Mucosa of descending colon (tissue), 3 donors: Measurements from ENCODE around the gene ARIH1. TPM values are rescaled to one million over a fixed set of nuclear protein-coding genes. Genes with fewer than 3 reads are reported as not detected.
"Not testable (repeated sequence)": the region's sequence is repeated elsewhere in the genome, so short reads cannot be mapped to it uniquely, and the experiment has no call there.

Experiments
- ATAC-seq: fragments of 200-7000 bp; cut with Tn5 transposase; one replicate; pipeline ENCODE4 v1.9.1; 2020; ENCODE audit warnings: mild to moderate bottlenecking, moderate library complexity
- DNase-seq, 3 donors: peaks; one replicate each; pipeline ENCODE4 v3.0.0-alpha.2; 2020
- H3K36me3 ChIP-seq: fragments of 200-600 bp; one replicate; pipeline ENCODE4 v1.8.0; 2021; ENCODE audit warnings: low read depth, mild to moderate bottlenecking
- H3K4me1 ChIP-seq: fragments of 200-600 bp; one replicate; pipeline ENCODE4 v1.8.0; 2021; ENCODE audit warnings: low read depth, mild to moderate bottlenecking
- H3K4me3 ChIP-seq: fragments of 200-600 bp; one replicate; pipeline ENCODE4 v1.8.0; 2021; ENCODE audit warnings: mild to moderate bottlenecking
- H3K9me3 ChIP-seq: fragments of 200-600 bp; one replicate; pipeline ENCODE4 v1.8.0; 2021; ENCODE audit warnings: mild to moderate bottlenecking
- CTCF ChIP-seq: fragments of 200-600 bp; IDR thresholded peaks from one replicate; pipeline ENCODE4 v1.8.0; 2022; ENCODE audit warnings: antibody characterized with exemption, mild to moderate bottlenecking
- intact Hi-C, 2 donors: fragments of 100-400 bp; cut with DNase I in 1 of 2; cut with micrococcal nuclease in 1 of 2; formaldehyde crosslinking; loops; one replicate each; pipeline versions ENCODE4 v1.11.0 to v1.11.1; 2022; cut with DNase I, micrococcal nuclease
- total RNA-seq, 3 donors: library from RNA; stranded (reverse); fragmentation: NEBNext Ultra II Directional in 2 of 3; extraction: Animal tissue kit (Norgen Biotek cat#: 25700) in 2 of 3; gene quantifications; one replicate each; pipeline versions ENCODE4 v1.2.1 to v1.2.4, GENCODE V29; 2021 to 2023
- donor health status: DM: no; HTN: no; CAD: no; lungs with moderate emphysema.
- donor health status: DM: no; HTN: no; CAD: no.
- donor health status: DM: no; HTN: yes; CAD: no.

The ARIH1 gene
- total RNA-seq, 3 donors from 2014 or later: 109 to 205 (median 118) TPM

GRCh38 chr15:72609862-72610261, 135.7 kb downstream of the ARIH1 start:
- no peak for ATAC-seq
- DNase-seq: no peak
- H3K4me3 ChIP-seq: no peak overlapping the region
- no peaks in the 10 kb centered on the region for H3K9me3 ChIP-seq
- intact Hi-C loops: no loop called here
- TF ChIP-seq CTCF: no peak
- no peaks in the 10 kb centered on the region for H3K4me1 ChIP-seq
- no peaks in the 10 kb centered on the region for H3K36me3 ChIP-seq

GRCh38 chr15:72612324-72612723, 138.2 kb downstream of the ARIH1 start:
- H3K9me3 ChIP-seq, intact Hi-C loops, DNase-seq, H3K36me3 ChIP-seq, H3K4me3 ChIP-seq, ATAC-seq, H3K4me1 ChIP-seq: not testable (repeated sequence)

GRCh38 chr15:72614810-72615532, 140.8 kb downstream of the ARIH1 start:
- DNase-seq: no peak
- no peak for ATAC-seq
- Histone ChIP-seq H3K9me3 (no peaks in the 10 kb centered on the region), H3K4me3 (no peak overlapping the region), H3K36me3 (no peaks in the 10 kb centered on the region), H3K4me1 (no peaks in the 10 kb centered on the region)
- intact Hi-C loops: no loop called here
- no peak for TF ChIP-seq CTCF

GRCh38 chr15:72615533-72616233, 141.6 kb downstream of the ARIH1 start:
- H3K9me3 ChIP-seq, intact Hi-C loops, ATAC-seq, H3K4me3 ChIP-seq, H3K36me3 ChIP-seq, H3K4me1 ChIP-seq: not testable (repeated sequence)
- peak in 1 of 3 donors; percentile 3 for DNase-seq

- Histone ChIP-seq H3K4me3 (no peak overlapping the region), H3K9me3 (no peaks in the 10 kb centered on the region), H3K4me1 (no peaks in the 10 kb centered on the region), H3K36me3 (no peaks in the 10 kb centered on the region)
- DNase-seq (no peak), ATAC-seq (no peak)
- intact Hi-C loops: no loop called here
- TF ChIP-seq CTCF: no peak
Observed at GRCh38 chr15:72616491-72617210, 142.5 kb downstream of the ARIH1 start.

GRCh38 chr15:72623854-72624253, 149.7 kb downstream of the ARIH1 start:
- H3K4me1 ChIP-seq, DNase-seq, H3K36me3 ChIP-seq, ATAC-seq, intact Hi-C loops, H3K4me3 ChIP-seq, H3K9me3 ChIP-seq: not testable (repeated sequence)

GRCh38 chr15:72626153-72626552, 152.0 kb downstream of the ARIH1 start:
- intact Hi-C loops, H3K36me3 ChIP-seq, H3K4me1 ChIP-seq, H3K9me3 ChIP-seq, DNase-seq, H3K4me3 ChIP-seq, ATAC-seq: not testable (repeated sequence)

- H3K36me3 ChIP-seq, H3K4me1 ChIP-seq, H3K9me3 ChIP-seq, DNase-seq, H3K4me3 ChIP-seq, ATAC-seq, intact Hi-C loops: not testable (repeated sequence)
Observed at GRCh38 chr15:72628249-72629067, 154.3 kb downstream of the ARIH1 start.

GRCh38 chr15:72629068-72629570, 155.0 kb downstream of the ARIH1 start:
- H3K36me3 ChIP-seq, H3K4me3 ChIP-seq, H3K4me1 ChIP-seq, ATAC-seq, DNase-seq, intact Hi-C loops, H3K9me3 ChIP-seq: not testable (repeated sequence)
